GM12872 (cell line): ENCODE data around the gene RAB6D.
"Not testable (repeated sequence)": the region's sequence is repeated elsewhere in the genome, so short reads cannot be mapped to it uniquely, and the experiment has no call there.

Source experiments
- TF ChIP-seq, protein P1 (sequence below): IDR thresholded peaks from 3 replicates; pipeline ENCODE4 v1.5.1; 2011; ENCODE audit warnings: low read depth, mild to moderate bottlenecking, low read length, moderate library complexity; ENCODE audit not compliant: insufficient read depth

Gene RAB6D

DNA sequence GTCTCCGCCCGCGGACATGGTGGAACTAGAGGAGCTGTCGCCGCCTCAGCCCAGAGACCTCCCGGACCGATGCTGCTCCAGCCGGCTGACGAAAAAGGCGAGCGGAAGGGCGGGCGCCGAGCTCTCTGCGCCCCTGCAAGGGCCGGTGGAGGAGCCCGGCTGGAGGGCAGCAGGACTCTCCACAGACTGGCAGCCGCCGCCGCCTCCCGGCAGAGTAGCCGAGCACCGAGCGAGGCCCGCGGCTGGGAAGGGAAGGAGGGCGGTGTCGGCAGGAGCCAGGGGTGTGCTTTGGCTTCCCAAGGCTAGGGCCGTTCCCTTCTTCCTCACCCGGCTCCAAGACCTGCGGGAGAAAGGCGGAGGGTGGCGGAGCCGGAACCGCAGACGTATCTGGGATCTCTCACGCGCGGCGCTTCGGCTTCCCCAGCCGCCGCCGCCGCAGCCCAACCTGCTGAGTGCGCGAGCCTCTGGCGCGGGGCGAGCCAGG, at the start of gene RAB6D:
RAB6D (minus strand) TSS at position 466 of the 484 bp plus-strand sequence; CDS start at position 18, 448 bp downstream.
- TF ChIP-seq, protein P1, sequence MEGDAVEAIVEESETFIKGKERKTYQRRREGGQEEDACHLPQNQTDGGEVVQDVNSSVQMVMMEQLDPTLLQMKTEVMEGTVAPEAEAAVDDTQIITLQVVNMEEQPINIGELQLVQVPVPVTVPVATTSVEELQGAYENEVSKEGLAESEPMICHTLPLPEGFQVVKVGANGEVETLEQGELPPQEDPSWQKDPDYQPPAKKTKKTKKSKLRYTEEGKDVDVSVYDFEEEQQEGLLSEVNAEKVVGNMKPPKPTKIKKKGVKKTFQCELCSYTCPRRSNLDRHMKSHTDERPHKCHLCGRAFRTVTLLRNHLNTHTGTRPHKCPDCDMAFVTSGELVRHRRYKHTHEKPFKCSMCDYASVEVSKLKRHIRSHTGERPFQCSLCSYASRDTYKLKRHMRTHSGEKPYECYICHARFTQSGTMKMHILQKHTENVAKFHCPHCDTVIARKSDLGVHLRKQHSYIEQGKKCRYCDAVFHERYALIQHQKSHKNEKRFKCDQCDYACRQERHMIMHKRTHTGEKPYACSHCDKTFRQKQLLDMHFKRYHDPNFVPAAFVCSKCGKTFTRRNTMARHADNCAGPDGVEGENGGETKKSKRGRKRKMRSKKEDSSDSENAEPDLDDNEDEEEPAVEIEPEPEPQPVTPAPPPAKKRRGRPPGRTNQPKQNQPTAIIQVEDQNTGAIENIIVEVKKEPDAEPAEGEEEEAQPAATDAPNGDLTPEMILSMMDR, result not testable (repeated sequence)

DNA sequence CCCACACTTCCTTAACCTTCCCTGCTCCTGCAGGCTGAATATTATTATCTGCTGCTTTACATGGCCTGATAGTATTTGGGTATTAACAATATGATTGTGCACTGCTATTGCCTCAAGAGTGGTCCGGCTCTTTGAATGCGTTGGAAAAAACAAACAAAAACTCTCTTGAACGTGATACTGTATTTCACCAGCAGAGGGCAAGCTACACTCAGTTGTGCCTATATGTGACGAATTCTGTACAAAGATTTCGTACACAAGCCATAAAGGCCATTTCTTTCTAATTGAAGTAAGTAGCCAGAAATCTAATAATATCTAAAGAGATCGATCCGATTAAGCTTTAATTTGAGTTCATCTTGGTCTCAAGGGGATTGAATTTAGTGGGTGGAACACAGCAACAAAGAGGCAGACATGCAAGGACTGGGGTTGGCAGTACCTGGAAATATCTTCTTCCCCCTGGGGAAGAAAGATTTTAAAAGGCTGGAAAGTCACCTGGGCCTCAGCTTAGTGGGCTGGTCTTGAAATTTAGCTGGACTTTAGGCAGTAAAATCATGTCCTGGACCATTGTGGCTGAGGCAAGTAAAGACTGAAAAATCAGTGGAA, 49.3 kb upstream of the RAB6D start:
- TF ChIP-seq, protein P1, result peak; percentile 69; the same call in 2 of the 3 replicates

DNA sequence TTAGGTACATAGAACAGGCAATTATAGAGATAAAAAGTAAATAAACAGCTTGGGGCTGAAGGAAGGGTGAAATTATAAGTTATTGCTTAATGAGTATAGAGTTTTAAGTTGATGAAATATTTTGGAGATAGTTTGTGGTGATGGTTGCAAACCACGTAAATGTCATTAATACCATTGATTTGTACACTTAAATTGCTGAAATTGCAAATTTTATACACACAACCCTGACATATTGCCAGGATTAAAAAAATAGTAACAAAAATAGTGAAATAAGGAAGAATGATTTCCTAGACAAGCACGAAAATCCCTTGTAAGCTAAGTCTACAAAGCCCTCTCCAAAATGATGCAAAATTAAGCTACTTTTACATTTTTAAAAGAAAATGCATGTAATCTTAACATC, 46.2 kb upstream of the RAB6D start:
- TF ChIP-seq, protein P1, result no peak

DNA sequence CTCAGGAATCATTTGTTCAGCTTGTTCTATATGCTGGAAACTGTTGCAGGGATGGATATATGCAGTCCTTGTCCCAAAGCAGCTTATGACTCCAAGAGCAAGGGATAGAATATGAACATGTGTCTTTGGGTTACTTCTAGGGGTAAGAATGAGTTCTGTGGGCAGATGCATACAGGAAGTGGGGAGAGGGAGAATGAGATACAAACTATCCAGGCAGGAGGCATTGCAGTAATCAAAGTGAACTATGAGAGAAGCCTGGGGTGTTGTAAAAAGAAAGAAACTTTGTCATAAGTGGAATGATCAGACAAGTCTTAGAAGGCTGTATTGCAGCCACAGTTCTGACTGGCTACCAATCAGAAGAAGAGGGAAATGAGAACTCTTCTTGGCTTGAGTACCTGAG, 44.8 kb upstream of the RAB6D start:
- TF ChIP-seq, protein P1, result no peak

DNA sequence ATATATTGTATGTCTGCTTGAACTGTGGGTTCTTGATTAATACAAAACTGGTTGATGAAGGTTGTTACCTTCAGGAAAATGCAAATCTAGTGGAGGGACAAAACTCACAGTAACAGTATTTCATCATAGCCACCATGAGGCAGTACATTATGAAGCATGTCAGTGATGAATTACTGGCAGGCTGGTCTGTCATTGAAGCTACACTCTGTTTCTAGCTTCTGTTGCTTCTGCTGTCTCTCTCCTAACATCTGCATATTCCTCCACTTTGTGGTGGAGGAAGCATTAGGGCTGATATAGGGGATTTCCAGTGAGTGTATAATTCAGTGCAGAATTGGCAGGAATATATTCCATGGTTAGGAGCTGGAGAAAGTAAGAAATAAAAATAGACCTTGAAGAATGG, 44.2 kb upstream of the RAB6D start:
- TF ChIP-seq, protein P1, result no peak

DNA sequence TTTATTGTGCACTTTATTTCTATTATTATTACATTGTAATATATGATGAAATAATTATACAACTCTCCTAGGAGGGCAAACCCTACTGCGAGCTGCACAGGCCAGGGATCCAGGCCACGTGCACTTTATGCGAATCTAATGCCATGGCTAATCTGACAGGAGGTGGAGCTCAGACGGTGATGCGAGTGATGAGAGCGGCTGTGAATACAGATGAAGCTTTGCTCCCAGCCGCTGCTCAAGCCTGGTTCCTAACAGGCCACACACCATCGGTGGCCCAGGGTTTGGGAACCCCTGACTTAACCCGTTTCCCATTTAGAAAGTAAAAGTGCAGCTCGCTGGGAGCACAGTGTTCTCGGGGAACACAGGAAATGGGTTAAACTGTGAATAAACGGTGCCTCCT, 40.8 kb upstream of the RAB6D start:
- TF ChIP-seq, protein P1, result no peak

DNA sequence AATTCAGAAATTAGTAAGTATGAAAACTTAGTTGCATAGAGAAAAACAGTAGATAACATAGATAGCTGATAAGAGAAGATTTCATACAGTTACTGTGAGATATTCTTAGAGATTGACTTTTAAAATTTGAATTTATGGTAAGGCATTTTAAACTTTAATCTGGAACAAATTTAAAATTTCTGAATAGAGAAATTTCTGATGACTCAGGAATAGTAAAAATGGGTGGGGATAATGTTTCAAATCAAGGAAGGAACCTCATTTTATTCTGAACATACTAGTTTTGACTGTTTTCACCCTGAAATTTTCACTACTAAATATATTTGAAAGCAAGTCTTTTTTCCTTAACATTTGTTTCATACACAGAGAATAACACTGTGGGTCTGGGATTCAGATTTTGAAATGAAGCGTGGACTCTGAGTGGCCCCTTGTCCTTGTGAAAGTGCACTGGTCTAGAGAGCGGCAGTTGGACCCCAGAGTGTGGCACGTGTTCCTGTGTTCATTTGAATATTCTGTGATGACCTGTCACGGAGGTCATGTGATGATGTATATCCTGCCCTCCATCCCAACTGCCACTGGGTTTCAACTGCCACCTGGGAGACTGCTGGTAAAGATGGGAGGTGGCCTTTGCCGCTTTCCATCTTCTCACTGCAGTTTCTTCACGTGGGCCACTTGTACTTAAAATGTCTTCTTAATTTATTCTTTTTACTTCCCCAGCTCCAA, 38.5 kb upstream of the RAB6D start:
- TF ChIP-seq, protein P1, result no peak
